HepG2 (cell line): ENCODE results near the gene FAIM2.

Experiments
- KIAA2018 ChIP-seq: sonication (generic); formaldehyde crosslinking; IDR thresholded peaks from 2 replicates; pipeline ENCODE4 v1.5.0; 2020; ENCODE audit warnings: mild to moderate bottlenecking, missing genetic modification reagents, borderline replicate concordance
- SUZ12 ChIP-seq: fragments of 150-350 bp; IDR thresholded peaks from 2 replicates; pipeline ENCODE4 v1.6.1; 2014; ENCODE audit warnings: low read depth, low read length
- ZNF501 ChIP-seq: sonication (generic); formaldehyde crosslinking; IDR thresholded peaks from 2 replicates; pipeline ENCODE4 v1.5.1; 2020; ENCODE audit warnings: mild to moderate bottlenecking, moderate library complexity, missing genetic modification reagents
- TF ChIP-seq, protein P1 (sequence below): IDR thresholded peaks from 2 replicates; pipeline ENCODE4 v1.6.1; 2012; ENCODE audit warnings: inconsistent platforms

GRCh38 chr12:49865782-49866135 is 37.9 kb downstream of the FAIM2 start:
- TF ChIP-seq SUZ12 (no peak), ZNF501 (CRISPR knock-in tag) (no peak), KIAA2018 (no peak)
- TF ChIP-seq, protein P1, sequence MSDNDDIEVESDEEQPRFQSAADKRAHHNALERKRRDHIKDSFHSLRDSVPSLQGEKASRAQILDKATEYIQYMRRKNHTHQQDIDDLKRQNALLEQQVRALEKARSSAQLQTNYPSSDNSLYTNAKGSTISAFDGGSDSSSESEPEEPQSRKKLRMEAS: no peak
